ENCODE results near the gene NBPF15.
"Not testable (repeated sequence)": the region's sequence is repeated elsewhere in the genome, so short reads cannot be mapped to it uniquely, and the experiment has no call there.

Gene NBPF15
- 3.4 to 9.6 (median 4.5) reads per million in 18 experiments for total RNA-seq

GRCh38 chr1:144461136-144461759, at the start of gene NBPF15:
TSS of gene NBPF15 (minus strand) at chr1:144461669. CDS start at chr1:144440003, 21,666 bp downstream.
- DNase-seq: peak; percentile 2 to 35

DNA sequence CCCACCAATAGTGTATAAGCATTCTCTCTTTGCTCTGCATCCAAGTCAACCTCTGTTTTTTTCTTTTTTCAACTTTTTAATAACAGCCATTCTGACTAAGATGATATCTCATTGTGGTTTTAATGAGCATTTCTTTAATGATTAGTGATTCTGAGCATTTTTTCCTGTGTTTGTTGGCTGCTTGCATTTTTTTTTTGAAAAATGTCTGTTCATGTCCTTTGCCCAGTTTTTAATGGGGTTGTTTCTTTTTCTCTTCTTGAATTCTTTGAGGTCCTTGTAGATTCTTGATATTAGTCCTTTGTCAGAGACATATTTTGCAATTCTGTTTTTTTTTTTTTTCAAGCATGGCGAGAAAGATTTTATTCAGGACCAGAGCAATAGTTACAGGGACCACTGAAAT, 35.0 kb upstream of the NBPF15 start:
- not testable (repeated sequence) for DNase-seq

DNA sequence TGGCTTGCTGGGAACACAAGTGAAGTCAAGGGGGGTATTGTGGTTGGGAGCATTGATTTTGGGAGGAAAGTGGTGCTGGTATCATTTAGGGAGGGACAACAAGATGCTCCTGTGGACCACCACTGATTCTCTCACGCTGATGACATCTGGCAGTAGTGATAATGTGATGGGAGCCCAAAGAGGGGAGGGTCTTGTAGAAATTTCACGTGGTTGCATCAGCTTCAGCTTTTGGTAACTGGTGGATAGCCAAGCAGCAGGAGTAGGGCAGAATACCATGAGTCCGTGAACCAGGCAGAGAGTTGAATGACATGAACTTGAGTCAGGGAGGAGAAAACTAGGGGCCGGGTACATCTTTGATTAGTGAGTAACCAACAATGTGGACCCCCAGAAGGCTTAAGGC, 32.7 kb upstream of the NBPF15 start:
- DNase-seq: not testable (repeated sequence)

DNA sequence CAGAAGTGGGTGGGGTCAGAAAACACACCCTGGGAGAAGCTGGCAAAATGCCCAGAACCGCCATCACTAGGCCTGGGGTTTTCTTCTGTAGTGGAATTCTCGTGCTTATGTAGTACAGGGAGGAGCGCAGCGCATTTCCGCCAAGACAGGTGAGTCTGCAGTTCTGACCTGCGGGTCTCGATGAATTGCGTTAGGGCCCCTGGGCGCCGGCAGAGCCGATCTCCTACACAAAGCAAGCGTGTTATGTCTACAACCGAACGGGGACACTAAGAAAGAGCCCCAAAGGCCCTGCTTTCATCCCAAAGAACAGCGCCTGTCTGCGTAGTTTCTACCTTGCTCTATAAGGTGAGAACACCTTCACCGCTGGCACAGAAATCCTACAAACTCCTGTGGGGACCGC, 28.9 kb upstream of the NBPF15 start:
- DNase-seq: not testable (repeated sequence)

DNA sequence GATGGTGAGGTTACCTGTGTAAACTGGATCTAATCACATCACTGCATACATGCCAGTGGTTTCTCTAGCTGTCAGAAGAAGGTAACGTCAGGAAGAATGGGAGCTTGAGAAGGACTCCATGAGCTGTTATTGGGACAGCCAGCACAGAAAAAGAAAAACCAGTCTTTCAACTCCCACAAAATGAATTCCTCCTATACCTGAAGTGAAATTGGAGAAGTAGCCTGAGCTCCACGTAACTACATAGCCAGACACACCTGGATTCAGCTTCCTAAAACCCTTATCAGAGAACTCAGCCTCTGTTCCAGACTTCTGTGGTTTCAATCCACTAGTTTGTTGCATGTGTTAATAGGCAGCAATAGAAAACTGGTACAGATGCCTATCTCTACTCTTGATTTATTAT, 25.5 kb upstream of the NBPF15 start:
- not testable (repeated sequence) for DNase-seq

DNA sequence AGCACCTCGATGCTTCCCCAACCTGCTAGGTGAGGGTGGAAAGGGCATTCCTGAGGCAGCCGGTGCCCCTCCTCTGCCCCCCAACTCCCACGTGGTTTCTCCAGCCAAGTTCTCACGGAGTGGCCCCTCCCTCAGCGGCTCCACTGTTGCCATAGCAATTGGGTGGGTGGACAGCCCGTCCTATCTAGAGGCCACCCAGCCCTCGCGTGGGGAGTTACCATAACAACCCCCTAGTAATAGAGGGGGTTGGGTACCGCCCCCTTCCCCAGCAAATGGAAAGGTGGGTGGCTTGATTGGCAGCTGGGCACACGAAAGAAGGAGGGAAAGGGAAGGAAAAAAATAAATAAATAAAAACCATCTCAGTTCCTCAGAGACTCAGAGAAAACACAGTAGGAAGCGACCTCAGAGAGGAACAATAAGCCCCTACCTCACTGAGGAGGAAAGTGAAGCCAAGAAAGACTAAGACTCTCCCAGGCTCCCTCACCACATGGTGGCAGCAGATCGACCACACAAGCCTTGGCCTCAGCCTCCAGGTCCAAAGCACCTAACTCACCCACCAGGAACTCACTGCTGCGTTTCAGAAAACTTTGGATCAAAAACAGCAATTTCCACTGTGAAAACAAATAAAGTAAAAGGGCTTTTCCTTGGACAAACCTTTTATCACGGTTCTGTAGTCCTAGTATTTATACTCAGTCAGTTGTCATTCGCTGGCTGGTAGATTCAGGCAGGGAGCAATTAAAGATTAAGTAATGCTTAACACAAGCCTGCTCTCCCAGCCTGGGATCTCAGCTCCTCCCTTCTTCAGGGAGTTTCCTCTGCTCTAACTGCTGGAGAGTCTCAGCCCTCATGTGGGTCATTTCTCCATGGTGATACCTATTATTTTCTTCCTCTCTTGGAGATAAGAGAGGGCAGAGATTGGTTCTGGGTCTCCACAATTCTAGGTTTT, 23.9 kb upstream of the NBPF15 start:
- DNase-seq: not testable (repeated sequence)

- not testable (repeated sequence) for DNase-seq
Observed at GRCh38 chr1:144473897-144474296, 12.4 kb upstream of the NBPF15 start.

GRCh38 chr1:144471434-144471833, 10.0 kb upstream of the NBPF15 start:
- not testable (repeated sequence) for DNase-seq

GRCh38 chr1:144461778-144462177, 309 bp upstream of the NBPF15 start:
- not testable (repeated sequence) for DNase-seq

DNA sequence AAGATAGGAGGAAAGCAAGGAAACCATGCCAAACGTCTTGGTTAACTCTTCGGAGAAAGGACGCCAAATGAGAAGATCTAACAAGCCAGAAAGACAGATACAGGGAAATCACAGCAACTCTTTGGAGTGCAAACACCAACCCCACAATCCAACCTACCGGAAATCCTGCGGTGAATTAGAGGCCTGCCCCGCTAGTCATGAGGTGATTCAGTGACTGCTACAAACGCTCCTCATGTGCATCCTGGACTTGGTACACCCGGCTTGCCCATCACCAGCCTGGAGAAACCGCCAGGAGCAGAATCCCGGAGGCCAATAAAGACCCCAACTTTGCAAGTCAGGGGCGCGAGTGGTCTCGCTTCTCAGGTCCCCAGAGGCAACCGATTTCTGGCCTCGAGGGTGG, 783 bp downstream of the NBPF15 start:
- not testable (repeated sequence) for DNase-seq

- DNase-seq: not testable (repeated sequence)
Observed at GRCh38 chr1:144442402-144442801, 19.1 kb downstream of the NBPF15 start.

GRCh38 chr1:144439737-144440136, 21.7 kb downstream of the NBPF15 start:
- DNase-seq: not testable (repeated sequence)

GRCh38 chr1:144418891-144419694, 42.4 kb downstream of the NBPF15 start:
- not testable (repeated sequence) for DNase-seq

DNA sequence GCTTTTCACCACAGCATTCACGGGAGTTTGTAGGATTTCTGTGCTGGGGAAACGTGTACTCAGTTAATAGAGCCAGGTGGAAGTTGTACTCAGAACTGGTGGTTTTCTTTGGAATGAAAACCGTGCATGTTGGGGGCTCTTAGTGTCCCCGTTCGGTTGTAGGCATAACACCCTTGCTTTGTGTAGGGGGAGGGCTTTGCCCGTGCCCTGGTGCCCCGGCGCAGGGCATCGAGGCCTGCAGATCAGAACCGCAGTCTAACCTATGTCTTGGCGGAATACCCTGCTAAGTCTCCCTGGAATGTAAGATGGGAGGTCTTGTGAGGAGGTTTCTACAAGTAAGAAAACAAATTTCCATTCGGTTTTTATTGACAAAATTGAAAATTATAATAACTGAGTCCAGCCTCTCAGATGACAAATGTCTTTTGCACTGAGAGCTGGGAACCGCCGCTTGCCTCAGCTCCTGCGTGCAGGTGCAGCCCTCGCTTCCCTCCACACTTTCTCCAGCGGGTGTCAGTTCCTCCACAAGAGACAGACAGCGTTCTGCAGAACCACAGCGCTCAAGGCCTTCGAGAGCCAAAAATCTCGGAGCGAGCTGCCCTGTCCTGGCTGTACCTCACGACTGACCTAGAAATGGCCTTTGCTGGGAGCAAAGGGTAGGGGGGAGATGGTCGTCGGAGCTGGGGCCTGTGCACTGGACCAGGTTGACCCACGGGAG, 47.9 kb downstream of the NBPF15 start:
- DNase-seq: not testable (repeated sequence)

DNA sequence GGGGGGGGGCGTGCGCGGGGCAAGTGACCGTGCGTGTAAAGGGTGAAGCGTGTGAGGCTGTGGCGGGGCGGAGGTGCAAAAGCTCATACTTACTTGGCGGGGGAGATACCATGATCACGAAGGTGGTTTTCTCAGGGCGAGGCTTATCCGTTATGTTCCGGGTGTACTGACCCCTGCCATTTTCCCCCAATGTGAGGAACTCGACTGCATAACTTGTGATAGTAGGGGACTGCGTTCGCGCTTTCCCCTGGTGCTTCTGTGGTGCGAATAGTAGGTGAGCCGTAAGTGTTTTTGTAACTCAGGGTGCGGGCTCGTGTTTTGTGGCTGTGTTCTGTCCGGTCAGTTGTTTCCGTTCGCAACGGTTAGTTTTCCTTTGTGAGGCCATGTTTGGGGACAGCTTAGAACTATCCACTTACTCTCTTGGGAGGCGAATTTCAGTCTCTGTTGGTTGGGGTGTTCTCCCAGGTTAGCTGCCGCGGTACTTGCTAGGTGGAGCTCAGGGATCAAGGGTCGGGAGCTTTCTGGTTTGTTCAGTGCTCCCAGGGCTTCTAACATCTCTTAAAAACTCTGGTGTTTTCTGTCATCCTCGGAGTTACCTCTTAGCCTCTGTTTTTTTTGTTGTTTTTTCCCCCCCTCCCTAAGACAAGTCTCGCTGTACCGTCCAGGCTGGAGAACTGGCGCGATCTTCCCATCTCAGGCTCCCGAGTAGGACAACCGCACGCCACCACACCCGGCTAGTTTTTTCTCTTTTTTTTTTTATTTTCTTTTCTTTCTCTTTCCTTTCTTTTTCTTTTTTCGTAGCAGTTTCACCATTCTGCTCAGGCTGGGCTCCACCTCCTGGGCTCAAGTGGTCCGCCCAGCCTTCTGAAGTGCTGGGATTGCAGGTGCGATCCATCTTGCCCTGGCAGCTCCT, 48.7 kb downstream of the NBPF15 start:
- DNase-seq: peak; percentile 97

GRCh38 chr1:144412068-144412471, 49.4 kb downstream of the NBPF15 start:
- DNase-seq: peak; percentile 72 to 82

GRCh38 chr1:144402807-144403206, 58.7 kb downstream of the NBPF15 start:
- DNase-seq: not testable (repeated sequence)

GRCh38 chr1:144371651-144372050, 89.8 kb downstream of the NBPF15 start:
- not testable (repeated sequence) for DNase-seq

Measured in inflammatory macrophage (primary cell).